BLaER1 treated with 17β-estradiol and CSF1 and Interleukin-3, amounts not matched to agents 10 nM and 100 nM (cell line): ENCODE measurements around the gene NCK2.
A peak's percentile ranks its signal among the peaks of the same experiment; 100 is the strongest.

Source experiments
- H3K27ac ChIP-seq, 11 experiments: shearing (Covaris generic); formaldehyde crosslinking; 2 replicates each; pipeline ENCODE4 v1.8.1; 2022
- H3K27me3 ChIP-seq, 11 experiments: shearing (Covaris generic); formaldehyde crosslinking; 2 replicates each; pipeline ENCODE4 v1.8.1; 2022
- H3K36me3 ChIP-seq, 11 experiments: shearing (Covaris generic); formaldehyde crosslinking; 2 replicates each; pipeline ENCODE4 v1.8.1; 2022
- H3K4me1 ChIP-seq, 10 experiments: shearing (Covaris generic); formaldehyde crosslinking; 2 replicates each; pipeline ENCODE4 v1.8.1; 2022
- H3K4me2 ChIP-seq, 11 experiments: shearing (Covaris generic); formaldehyde crosslinking; 2 replicates each; pipeline ENCODE4 v1.8.1; 2022
- H3K4me3 ChIP-seq, 10 experiments: shearing (Covaris generic); formaldehyde crosslinking; 2 replicates each; pipeline ENCODE4 v1.8.1; 2022
- H3K9ac ChIP-seq, 11 experiments: shearing (Covaris generic); formaldehyde crosslinking; 2 replicates each; pipeline ENCODE4 v1.8.1; 2022
- H3K9me3 ChIP-seq, 11 experiments: shearing (Covaris generic); formaldehyde crosslinking; replicated peaks in 1 of 11; 2 replicates each; pipeline ENCODE4 v1.8.1; 2022
- H4K20me1 ChIP-seq, 11 experiments: shearing (Covaris generic); formaldehyde crosslinking; 2 replicates each; pipeline ENCODE4 v1.8.1; 2022
- Cebpa-rat ChIP-seq, 11 experiments: shearing (Covaris generic); IDR thresholded peaks; 2 replicates each; pipeline ENCODE4 v1.8.1; 2022

The NCK2 gene

GRCh38 chr2:105808423-105809096 is 63.8 kb downstream of the NCK2 start:
- H3K27ac ChIP-seq = peak overlapping the region in 7 of 11 experiments; percentile 1 to 25 (median 15); a peak in 2 of 22 replicates
- no peaks in the 10 kb centered on the region for H3K27me3 ChIP-seq
- H3K4me1 ChIP-seq = peaks cover 0 to 51% (median 19%) of the 10 kb centered on the region in 10 experiments; a peak in 18 of 20 replicates

GRCh38 chr2:105809097-105809473 is 64.4 kb downstream of the NCK2 start:
- Histone ChIP-seq H3K4me2 (peak overlapping the region in 3 of 11 experiments; percentile 7 to 17 (median 14); a peak in 4 of 22 replicates), H3K9me3 (peaks cover 0 to 26% (median 18%) of the 10 kb centered on the region in 11 experiments; a peak in 13 of 22 replicates), H3K36me3 (peaks cover 9 to 84% (median 56%) of the 10 kb centered on the region in 11 experiments; a peak in 21 of 22 replicates), H3K4me3 (no peak overlapping the region), H3K27me3 (no peaks in the 10 kb centered on the region), H3K9ac (no peak overlapping the region), H3K4me1 (peaks cover 0 to 45% (median 15%) of the 10 kb centered on the region in 10 experiments; a peak in 16 of 20 replicates), H4K20me1 (peaks cover 38 to 71% (median 60%) of the 10 kb centered on the region in 11 experiments; a peak in 21 of 22 replicates), H3K27ac (0 out of 22 replicates have a peak overlapping the region, but pooled peaks of 4 of the 11 experiments have one; percentile 1 to 20 (median 14))
- TF ChIP-seq Cebpa-rat (IDR thresholded peaks at IDR 0.05) = no peak

More at GRCh38 chr2:105808423-105809096, 63.8 kb downstream of the NCK2 start:
- Histone ChIP-seq H3K36me3 (peaks cover 9 to 84% (median 54%) of the 10 kb centered on the region in 11 experiments; a peak in 20 of 22 replicates), H3K4me2 (peak overlapping the region in 3 of 11 experiments; percentile 7 to 17 (median 14); a peak in 3 of 22 replicates), H3K9me3 (peaks cover 0 to 31% (median 20%) of the 10 kb centered on the region in 11 experiments; a peak in 13 of 22 replicates), H3K9ac (no peak overlapping the region), H4K20me1 (peaks cover 38 to 70% (median 55%) of the 10 kb centered on the region in 11 experiments; a peak in 21 of 22 replicates), H3K4me3 (no peak overlapping the region)
- no peak for TF ChIP-seq Cebpa-rat (IDR thresholded peaks at IDR 0.05)

GRCh38 chr2:105809723-105810122 is 65.0 kb downstream of the NCK2 start:
- no peaks in the 10 kb centered on the region for H3K27me3 ChIP-seq
- H3K9ac ChIP-seq = 0 out of 22 replicates have a peak overlapping the region, but pooled peaks of 1 of the 11 experiments have one; percentile 9
- H3K4me3 ChIP-seq = no peak overlapping the region
- H4K20me1 ChIP-seq = peaks cover 44 to 78% (median 66%) of the 10 kb centered on the region in 11 experiments; a peak in 21 of 22 replicates
- peaks cover 0 to 31% (median 16%) of the 10 kb centered on the region in 11 experiments; a peak in 13 of 22 replicates for H3K9me3 ChIP-seq
- H3K4me1 ChIP-seq = peaks cover 0 to 39% (median 13%) of the 10 kb centered on the region in 10 experiments; a peak in 15 of 20 replicates
- peak overlapping the region in 7 of 11 experiments; percentile 1 to 47 (median 14); a peak in 6 of 22 replicates for H3K27ac ChIP-seq
- peaks cover 15 to 84% (median 56%) of the 10 kb centered on the region in 11 experiments; a peak in 21 of 22 replicates for H3K36me3 ChIP-seq
- TF ChIP-seq Cebpa-rat (IDR thresholded peaks at IDR 0.05) = no peak
- peak overlapping the region in 3 of 11 experiments; percentile 7 to 17 (median 16); a peak in 3 of 22 replicates for H3K4me2 ChIP-seq

- Histone ChIP-seq H3K27me3 (no peaks in the 10 kb centered on the region), H3K4me1 (peaks cover 0 to 34% (median 13%) of the 10 kb centered on the region in 10 experiments; a peak in 10 of 20 replicates), H3K36me3 (peaks cover 35 to 84% (median 58%) of the 10 kb centered on the region in 11 experiments), H3K9me3 (peaks cover 0 to 41% (median 17%) of the 10 kb centered on the region in 11 experiments; a peak in 16 of 22 replicates), H3K9ac (no peak overlapping the region), H3K4me2 (no peak overlapping the region), H3K27ac (no peak overlapping the region), H3K4me3 (no peak overlapping the region), H4K20me1 (peaks cover 50 to 90% (median 78%) of the 10 kb centered on the region in 11 experiments; a peak in 21 of 22 replicates)
- no peak for TF ChIP-seq Cebpa-rat (IDR thresholded peaks at IDR 0.05)
Measured at GRCh38 chr2:105812180-105813044, 67.7 kb downstream of the NCK2 start.

- Histone ChIP-seq H3K9ac (no peak overlapping the region), H3K4me3 (no peak overlapping the region), H3K36me3 (peaks cover 35 to 88% (median 58%) of the 10 kb centered on the region in 11 experiments), H3K9me3 (peaks cover 0 to 42% (median 17%) of the 10 kb centered on the region in 11 experiments; a peak in 16 of 22 replicates), H3K4me2 (no peak overlapping the region), H3K4me1 (peaks cover 0 to 34% (median 13%) of the 10 kb centered on the region in 10 experiments; a peak in 10 of 20 replicates), H4K20me1 (peaks cover 50 to 89% (median 78%) of the 10 kb centered on the region in 11 experiments; a peak in 21 of 22 replicates), H3K27ac (no peak overlapping the region), H3K27me3 (no peaks in the 10 kb centered on the region)
- no peak for TF ChIP-seq Cebpa-rat (IDR thresholded peaks at IDR 0.05)
Measured at GRCh38 chr2:105813045-105813315, 68.3 kb downstream of the NCK2 start.

- no peak overlapping the region; a peak in 1 of 22 replicates for H3K27ac ChIP-seq
- peaks cover 0 to 42% (median 17%) of the 10 kb centered on the region in 11 experiments; a peak in 16 of 22 replicates for H3K9me3 ChIP-seq
- no peak overlapping the region for H3K9ac ChIP-seq
- TF ChIP-seq Cebpa-rat (IDR thresholded peaks at IDR 0.05) = no peak
- no peaks in the 10 kb centered on the region for H3K27me3 ChIP-seq
- H4K20me1 ChIP-seq = peaks cover 50 to 85% (median 75%) of the 10 kb centered on the region in 11 experiments; a peak in 21 of 22 replicates
- no peak overlapping the region for H3K4me3 ChIP-seq
- peaks cover 35 to 84% (median 56%) of the 10 kb centered on the region in 11 experiments for H3K36me3 ChIP-seq
- no peak overlapping the region for H3K4me2 ChIP-seq
- peaks cover 0 to 31% (median 13%) of the 10 kb centered on the region in 10 experiments; a peak in 10 of 20 replicates for H3K4me1 ChIP-seq
Measured at GRCh38 chr2:105813405-105813804, 68.7 kb downstream of the NCK2 start.

GRCh38 chr2:105814291-105814940 is 69.7 kb downstream of the NCK2 start:
- H3K9ac ChIP-seq = no peak overlapping the region
- H3K9me3 ChIP-seq = peaks cover 0 to 42% (median 17%) of the 10 kb centered on the region in 11 experiments; a peak in 16 of 22 replicates
- peaks cover 45 to 82% (median 70%) of the 10 kb centered on the region in 11 experiments; a peak in 21 of 22 replicates for H4K20me1 ChIP-seq
- H3K27ac ChIP-seq = peak overlapping the region in 1 of 11 experiments; percentile 1; a peak in 1 of 22 replicates
- no peak for TF ChIP-seq Cebpa-rat (IDR thresholded peaks at IDR 0.05)
- peaks cover 45 to 84% (median 66%) of the 10 kb centered on the region in 11 experiments for H3K36me3 ChIP-seq
- H3K4me1 ChIP-seq = peaks cover 0 to 21% (median 8%) of the 10 kb centered on the region in 10 experiments; a peak in 9 of 20 replicates
- H3K4me2 ChIP-seq = no peak overlapping the region
- H3K4me3 ChIP-seq = no peak overlapping the region
- H3K27me3 ChIP-seq = no peaks in the 10 kb centered on the region

- Histone ChIP-seq H3K36me3 (peaks cover 52 to 88% (median 73%) of the 10 kb centered on the region in 11 experiments), H3K27ac (no peak overlapping the region), H3K4me2 (no peak overlapping the region), H4K20me1 (peaks cover 42 to 82% (median 68%) of the 10 kb centered on the region in 11 experiments; a peak in 21 of 22 replicates), H3K4me1 (peaks cover 0 to 13% (median 8%) of the 10 kb centered on the region in 10 experiments; a peak in 8 of 20 replicates), H3K27me3 (no peaks in the 10 kb centered on the region), H3K9me3 (peaks cover 0 to 42% (median 17%) of the 10 kb centered on the region in 11 experiments; a peak in 16 of 22 replicates), H3K9ac (no peak overlapping the region), H3K4me3 (no peak overlapping the region)
- TF ChIP-seq Cebpa-rat (IDR thresholded peaks at IDR 0.05) = no peak
Measured at GRCh38 chr2:105815401-105815800, 70.7 kb downstream of the NCK2 start.
